T47D (cell line): ENCODE measurements around the gene ESYT1.

Experiments
- DNase-seq, 2 experiments: peaks; one replicate each; pipeline versions ENCODE4 v3.0.0 to v3.0.0-alpha.2; 2011 to 2012; ENCODE audit warnings: low read depth in 1 of 2, low spot score in 1 of 2
- JUND ChIP-seq: IDR thresholded peaks from 2 replicates; pipeline ENCODE4 v1.6.1; 2012; ENCODE audit warnings: low read depth
- in situ Hi-C: cut with HindIII; loops from 2 replicates; pipeline ENCODE4 v1.10.0; 2016; ENCODE audit warnings: low sequenced_read_pairs, low pct_unique_long_range_greater_than_20kb

ESYT1 gene

GRCh38 chr12:56124133-56124532 lies 3.9 kb upstream of the ESYT1 start:
- DNase-seq = no peak
- in situ Hi-C loops = no loop called here
- no peak for TF ChIP-seq JUND

DNA sequence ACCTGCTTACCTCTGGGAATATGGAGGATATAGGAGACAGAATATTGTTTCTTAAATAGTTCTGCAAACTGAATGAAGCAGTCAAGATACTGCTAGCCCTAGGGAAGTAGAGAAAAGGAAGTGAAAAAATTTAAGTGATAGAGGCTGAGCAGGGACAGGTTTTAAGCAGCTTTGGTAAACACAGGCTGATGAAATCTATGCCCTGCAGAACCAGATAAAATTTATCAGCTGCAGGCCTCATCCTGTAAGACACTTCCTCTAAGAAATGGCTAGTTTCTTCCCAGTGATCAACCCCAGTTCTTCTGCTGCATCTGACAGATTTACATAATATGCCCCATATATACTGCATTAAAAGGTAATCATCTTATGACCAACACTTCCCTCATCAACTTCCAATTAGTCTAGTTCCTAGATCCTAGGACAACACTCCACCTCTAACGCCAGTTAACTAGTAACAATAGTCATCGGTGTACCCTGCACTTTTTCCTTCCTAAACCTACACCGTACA lies 1.3 kb upstream of the ESYT1 start:
- in situ Hi-C loops = no loop called here
- no peak for DNase-seq
- no peak for TF ChIP-seq JUND

- in situ Hi-C loops = no loop called here
- no peak for TF ChIP-seq JUND
- no peak for DNase-seq
These were observed 581 bp upstream of the ESYT1 start for GRCh38 chr12:56127485-56127887.

DNA sequence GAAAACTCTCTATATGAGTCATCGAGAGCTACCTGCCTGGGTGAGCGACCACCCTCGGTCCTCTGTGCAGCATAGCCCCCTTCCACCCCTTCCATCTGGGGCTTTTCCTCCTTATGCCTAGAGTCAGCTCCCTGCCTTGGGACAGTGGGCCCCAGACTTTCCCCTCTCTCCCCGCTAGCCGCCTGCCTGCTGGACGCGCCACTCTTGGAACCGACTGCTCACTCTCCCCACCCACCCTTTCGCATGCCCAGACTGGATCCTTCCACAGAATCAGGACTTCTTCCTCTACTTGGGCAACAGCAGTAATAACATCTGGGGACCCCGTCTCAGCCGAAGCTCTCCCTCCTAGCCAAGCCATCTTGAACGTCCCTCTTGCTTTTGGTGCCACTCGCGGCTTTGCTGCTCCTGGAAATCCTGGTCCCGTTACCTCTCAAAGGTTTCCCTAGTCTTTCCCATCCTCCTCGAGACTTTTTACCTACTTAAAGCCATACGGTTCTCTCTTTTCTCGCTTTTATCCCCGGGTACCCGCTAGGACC lies 671 bp downstream of the ESYT1 start:
- in situ Hi-C loops = no loop called here
- DNase-seq = peak in 1 of 2 experiments; percentile 18
- no peak for TF ChIP-seq JUND

DNA sequence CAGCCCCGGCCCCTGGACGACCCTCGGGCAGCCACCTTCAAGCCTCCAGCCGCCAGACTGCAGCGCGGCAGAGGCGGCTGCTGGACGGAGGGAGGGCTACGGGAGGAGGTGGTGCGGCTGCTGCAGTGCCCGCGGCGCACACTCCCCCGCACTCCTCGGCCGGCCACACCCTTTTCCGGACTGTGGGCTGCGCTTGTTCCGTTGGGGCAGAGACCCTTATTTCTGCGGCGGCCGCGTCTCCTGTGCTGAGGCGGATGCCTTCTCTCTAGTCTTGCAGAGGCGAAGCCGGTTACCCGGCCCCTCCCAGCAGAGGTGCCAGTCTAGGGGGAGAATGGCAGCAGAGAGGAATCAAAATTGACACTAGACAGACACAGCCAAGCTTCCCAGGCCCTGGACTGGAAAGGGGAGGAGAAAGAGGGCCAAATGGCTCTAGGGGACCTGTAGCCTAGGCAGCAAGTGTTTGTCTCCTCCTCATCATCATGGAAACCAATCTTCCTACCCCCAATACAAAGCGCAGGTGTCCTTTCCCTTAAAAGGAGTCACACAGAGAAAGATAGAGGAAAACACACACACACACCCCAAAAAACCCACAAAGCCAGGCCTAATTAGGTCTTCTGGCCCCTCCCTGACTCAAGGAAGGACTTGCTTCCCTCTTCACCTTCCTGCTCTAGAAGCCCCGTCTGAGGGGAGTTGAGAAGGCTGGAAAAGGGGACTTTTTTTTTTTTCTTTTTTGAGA lies 1.3 kb downstream of the ESYT1 start:
- peak in 1 of 2 experiments; percentile 42 for DNase-seq
- no peak for TF ChIP-seq JUND
- in situ Hi-C loops = no loop called here

DNA sequence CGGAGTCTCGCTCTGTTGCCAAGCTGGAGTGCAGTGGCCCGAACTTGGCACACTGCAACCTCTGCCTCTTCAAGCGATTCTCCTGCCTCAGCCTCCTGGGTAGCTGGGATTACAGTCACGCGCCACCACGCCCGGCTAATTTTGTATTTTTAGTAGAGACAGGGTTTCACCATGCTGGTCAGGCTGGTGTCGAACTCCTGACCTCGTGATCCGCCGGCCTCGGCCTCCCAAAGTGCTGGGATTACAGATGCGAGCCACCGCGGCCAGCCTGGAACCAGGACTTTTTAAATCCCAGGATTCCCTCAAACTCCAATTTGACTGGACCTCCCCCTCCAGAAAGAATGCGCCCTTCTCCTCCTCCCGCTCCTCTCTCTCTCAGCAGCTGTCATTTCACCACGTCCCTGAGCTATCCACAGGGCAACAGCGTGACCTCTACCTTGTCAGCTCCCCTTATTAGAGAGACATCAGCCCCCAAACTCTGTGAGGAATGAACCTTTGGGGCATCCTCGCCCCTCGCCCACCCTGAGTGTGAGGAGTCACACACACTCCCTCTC lies 2.0 kb downstream of the ESYT1 start:
- in situ Hi-C loops = no loop called here
- no peak for TF ChIP-seq JUND
- no peak for DNase-seq

DNA sequence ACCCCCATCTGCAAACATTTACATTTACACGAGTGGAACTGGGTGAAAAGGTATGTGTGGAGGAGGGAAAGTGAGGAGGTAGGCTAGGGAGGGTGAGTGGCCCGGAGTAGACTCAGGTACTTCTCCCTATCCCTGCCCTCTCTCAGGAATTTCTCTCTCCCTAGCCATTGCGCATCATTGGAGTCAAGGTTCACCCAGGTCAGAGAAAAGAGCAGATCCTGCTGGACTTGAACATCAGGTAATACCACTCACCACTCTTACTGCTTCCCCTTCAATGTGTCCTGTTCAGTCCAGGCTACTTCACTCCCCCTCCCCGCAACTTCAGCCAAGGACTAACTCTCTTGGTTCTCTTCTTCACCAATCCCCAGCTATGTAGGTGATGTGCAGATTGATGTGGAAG lies 2.8 kb downstream of the ESYT1 start:
- TF ChIP-seq JUND = no peak
- peak in 1 of 2 experiments; percentile 28 for DNase-seq
- in situ Hi-C loops = no loop called here

- TF ChIP-seq JUND = no peak
- in situ Hi-C loops = no loop called here
- no peak for DNase-seq
These were observed 6.8 kb downstream of the ESYT1 start for GRCh38 chr12:56134897-56135296.

GRCh38 chr12:56137853-56138571 lies 9.9 kb downstream of the ESYT1 start:
- in situ Hi-C loops = no loop called here
- no peak for TF ChIP-seq JUND
- no peak for DNase-seq

DNA sequence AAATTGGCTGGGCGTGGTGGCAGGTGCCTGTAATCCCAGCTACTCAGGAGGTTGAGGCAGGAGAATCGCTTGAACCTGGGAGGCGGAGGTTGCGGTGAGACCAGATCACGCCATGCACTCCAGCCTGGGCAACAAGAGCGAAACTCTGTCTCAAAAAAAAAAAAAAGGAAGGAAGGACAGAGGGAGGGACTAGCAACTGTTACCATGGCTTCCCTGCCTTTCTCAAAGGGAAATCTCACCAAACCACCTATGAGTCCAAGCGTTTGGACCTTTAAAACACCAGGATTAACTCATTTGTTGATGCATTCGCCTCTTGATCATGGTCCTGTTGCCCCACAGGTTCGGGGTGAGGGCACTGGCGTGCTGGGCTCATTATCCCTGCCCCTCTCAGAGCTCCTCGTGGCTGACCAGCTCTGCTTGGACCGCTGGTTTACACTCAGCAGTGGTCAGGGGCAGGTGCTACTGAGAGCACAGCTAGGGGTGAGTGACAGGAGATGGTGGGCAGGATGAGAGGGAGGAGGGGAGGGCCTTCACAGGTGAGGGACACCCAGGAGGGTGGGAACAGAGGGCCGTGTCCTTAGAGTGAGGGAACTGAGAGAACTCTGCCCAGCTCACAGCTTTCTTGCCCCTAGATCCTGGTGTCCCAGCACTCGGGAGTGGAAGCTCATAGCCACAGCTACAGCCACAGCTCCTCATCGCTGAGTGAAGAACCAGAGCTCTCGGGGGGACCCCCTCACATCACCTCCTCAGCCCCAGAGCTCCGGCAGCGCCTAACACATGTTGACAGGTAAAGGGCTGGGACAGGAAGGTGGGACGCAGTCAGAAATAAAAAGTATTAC lies 14.1 kb downstream of the ESYT1 start:
- no peak for TF ChIP-seq JUND
- in situ Hi-C loops = no loop called here
- no peak for DNase-seq

GRCh38 chr12:56143217-56143616 lies 15.2 kb downstream of the ESYT1 start:
- no peak for DNase-seq
- in situ Hi-C loops = no loop called here
- no peak for TF ChIP-seq JUND

GRCh38 chr12:56143870-56144269 lies 15.8 kb downstream of the ESYT1 start:
- no peak for TF ChIP-seq JUND
- in situ Hi-C loops = no loop called here
- no peak for DNase-seq

GRCh38 chr12:56145217-56145616 lies 17.1 kb downstream of the ESYT1 start:
- no peak for TF ChIP-seq JUND
- in situ Hi-C loops = no loop called here
- DNase-seq = no peak
